GM23338 (cell line): ENCODE results near the gene PAMR1. TPM values are rescaled to one million over a fixed set of nuclear protein-coding genes. Genes with fewer than 3 reads are reported as not detected.

ENCODE experiments used
- ATAC-seq: fragments of 200-7000 bp; cut with Tn5 transposase; 3 replicates; pipeline ENCODE4 v1.9.1; 2020
- DNase-seq: peaks from one replicate; pipeline ENCODE4 v3.0.0-alpha.2; 2015; ENCODE audit warnings: low spot score
- H2AFZ ChIP-seq: fragments of 200-600 bp; sonication (generic); 2 replicates; pipeline ENCODE4 v1.8.0; 2016; ENCODE audit warnings: antibody characterized with exemption, mild to moderate bottlenecking, moderate library complexity
- H3F3A ChIP-seq: fragments of 200-600 bp; sonication (generic); replicated peaks from 2 replicates; pipeline ENCODE4 v1.8.0; 2017; ENCODE audit warnings: antibody characterized with exemption, mixed run types, low read depth
- H3K27ac ChIP-seq: fragments of 200-600 bp; sonication (generic); 2 replicates; pipeline ENCODE4 v1.6.1; 2016; ENCODE audit warnings: low read depth
- H3K27me3 ChIP-seq: fragments of 200-600 bp; sonication (generic); 2 replicates; pipeline ENCODE4 v1.8.0; 2016; ENCODE audit warnings: mild to moderate bottlenecking, mixed run types, moderate library complexity; ENCODE audit not compliant: insufficient read depth
- H3K36me3 ChIP-seq: fragments of 200-600 bp; sonication (generic); 2 replicates; pipeline ENCODE4 v1.8.0; 2016; ENCODE audit warnings: mild to moderate bottlenecking; ENCODE audit not compliant: insufficient read depth
- H3K4me1 ChIP-seq: fragments of 200-600 bp; sonication (generic); 2 replicates; pipeline ENCODE4 v1.8.0; 2016; ENCODE audit warnings: mild to moderate bottlenecking, moderate library complexity; ENCODE audit not compliant: insufficient read depth
- H3K4me2 ChIP-seq: fragments of 200-600 bp; sonication (generic); 2 replicates; pipeline ENCODE4 v1.7.1; 2017; ENCODE audit warnings: mixed run types
- H3K4me3 ChIP-seq: fragments of 200-600 bp; sonication (generic); 2 replicates; pipeline ENCODE4 v1.6.1; 2016; ENCODE audit warnings: mixed run types
- H3K79me2 ChIP-seq: fragments of 200-600 bp; sonication (generic); replicated peaks from 2 replicates; pipeline ENCODE4 v1.8.0; 2017; ENCODE audit warnings: mild to moderate bottlenecking; ENCODE audit not compliant: insufficient read depth
- H3K9me2 ChIP-seq: fragments of 200-600 bp; sonication (generic); 2 replicates; pipeline ENCODE4 v1.8.0; 2017; ENCODE audit not compliant: insufficient read depth
- H4K20me1 ChIP-seq: fragments of 200-600 bp; sonication (generic); replicated peaks from 2 replicates; pipeline ENCODE4 v1.8.0; 2017; ENCODE audit warnings: mild to moderate bottlenecking; ENCODE audit not compliant: insufficient read depth
- H3K27ac Mint-ChIP-seq: 2 replicates; pipeline ENCODE4 v1.8.0; 2020; ENCODE audit warnings: inconsistent platforms, mild to moderate bottlenecking, moderate library complexity, mixed read lengths
- H3K27me3 Mint-ChIP-seq: 3 replicates; pipeline ENCODE4 v1.8.0; 2022; ENCODE audit warnings: low read depth, mild to moderate bottlenecking, moderate library complexity, mixed read lengths, inconsistent platforms; ENCODE audit not compliant: insufficient read depth, poor library complexity
- H3K36me3 Mint-ChIP-seq: 3 replicates; pipeline ENCODE4 v1.8.0; 2021; ENCODE audit warnings: low read depth, mild to moderate bottlenecking, inconsistent platforms, moderate library complexity, mixed read lengths
- H3K4me1 Mint-ChIP-seq: 3 replicates; pipeline ENCODE4 v1.8.0; 2020; ENCODE audit warnings: mild to moderate bottlenecking, inconsistent platforms, mixed read lengths
- H3K4me3 Mint-ChIP-seq: 3 replicates; pipeline ENCODE4 v1.8.0; 2021; ENCODE audit warnings: moderate library complexity, mild to moderate bottlenecking, inconsistent platforms, mixed read lengths
- H3K9me3 Mint-ChIP-seq: 3 replicates; pipeline ENCODE4 v1.8.0; 2020; ENCODE audit warnings: moderate library complexity, mild to moderate bottlenecking, inconsistent platforms, mixed read lengths
- CREB1 ChIP-seq: fragments of 250-450 bp; sonication (Bioruptor Pico); IDR thresholded peaks from 2 replicates; pipeline ENCODE4 v1.5.0; 2020; ENCODE audit warnings: low read depth, mild to moderate bottlenecking, moderate library complexity
- CTCF ChIP-seq, 2 experiments: fragments of 200-600 bp in 1 of 2; sonication (generic) in 1 of 2; conservative IDR thresholded peaks; 2 replicates each; pipeline versions ENCODE4 v1.5.1 to v1.6.1; 2016 to 2017; ENCODE audit warnings: antibody characterized with exemption in 2 of 2, low read depth in 2 of 2, mild to moderate bottlenecking in 2 of 2, moderate library complexity in 1 of 2
- EZH2 ChIP-seq: fragments of 200-600 bp; sonication (generic); IDR thresholded peaks from one replicate; pipeline ENCODE4 v1.8.0; 2017; ENCODE audit warnings: antibody characterized with exemption, mild to moderate bottlenecking, low read depth; ENCODE audit not compliant: unreplicated experiment
- EZH2phosphoT487 ChIP-seq: fragments of 200-600 bp; sonication (generic); IDR thresholded peaks from one replicate; pipeline ENCODE4 v1.8.1; 2018; ENCODE audit warnings: antibody characterized with exemption; ENCODE audit not compliant: unreplicated experiment
- JUNB ChIP-seq: IDR thresholded peaks from one replicate; pipeline ENCODE4 v1.6.1; 2016; ENCODE audit warnings: antibody characterized with exemption; ENCODE audit not compliant: unreplicated experiment
- POLR2AphosphoS5 ChIP-seq: IDR thresholded peaks from 2 replicates; pipeline ENCODE4 v1.6.1; 2016; ENCODE audit warnings: antibody characterized with exemption, low read depth
- STAT1 ChIP-seq: IDR thresholded peaks from one replicate; pipeline ENCODE4 v1.6.1; 2016; ENCODE audit warnings: antibody characterized with exemption; ENCODE audit not compliant: unreplicated experiment
- ZNF114 ChIP-seq: fragments of 250-450 bp; sonication (Bioruptor Pico); IDR thresholded peaks from 2 replicates; pipeline ENCODE4 v1.5.0; 2020; ENCODE audit warnings: mild to moderate bottlenecking, moderate library complexity
- ZNF331 ChIP-seq: fragments of 250-450 bp; sonication (Bioruptor Pico); IDR thresholded peaks from 2 replicates; pipeline ENCODE4 v1.5.0; 2020; ENCODE audit warnings: low read depth, mild to moderate bottlenecking, moderate library complexity
- polyA plus RNA-seq: library from polyadenylated mRNA; unstranded; fragments of >200 nt; fragmentation: Nextera tagmentation; extraction: Ambion mirVana; gene quantifications from 2 replicates; pipeline ENCODE4 v1.2.1, GENCODE V29; 2016
- total RNA-seq: library from RNA; depleted of rRNA; stranded (reverse); fragments of >200 nt; shearing (Covaris generic); gene quantifications from 2 replicates; pipeline ENCODE4 v1.2.3, GENCODE V29; 2014
- TF ChIP-seq, protein P1 (sequence below): fragments of 250-450 bp; sonication (Bioruptor Pico); IDR thresholded peaks from 2 replicates; pipeline ENCODE4 v1.5.0; 2020; ENCODE audit warnings: mild to moderate bottlenecking, moderate library complexity

PAMR1 gene
- total and polyA plus RNA-seq, 2 experiments from 2014 or later: 1.6 to 3.1 TPM

DNA sequence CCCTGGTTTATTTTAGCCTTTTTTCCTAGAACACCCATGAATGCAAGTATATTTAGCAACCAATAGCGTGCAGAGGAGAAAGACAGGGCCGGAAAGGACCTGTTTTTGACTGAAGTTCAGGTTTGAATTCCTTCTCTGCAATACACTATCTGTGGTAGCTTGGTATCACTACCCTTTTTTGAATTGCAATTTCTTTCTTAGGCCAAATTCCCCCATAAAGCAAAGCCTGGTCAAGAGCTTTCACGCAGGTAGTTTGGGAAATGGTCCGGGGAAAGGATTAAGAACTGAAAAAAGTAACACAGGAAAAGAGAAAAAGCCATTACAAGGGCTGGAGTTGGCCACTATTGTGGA lies 38.8 kb upstream of the PAMR1 start (continued):
- TF ChIP-seq, protein P1, sequence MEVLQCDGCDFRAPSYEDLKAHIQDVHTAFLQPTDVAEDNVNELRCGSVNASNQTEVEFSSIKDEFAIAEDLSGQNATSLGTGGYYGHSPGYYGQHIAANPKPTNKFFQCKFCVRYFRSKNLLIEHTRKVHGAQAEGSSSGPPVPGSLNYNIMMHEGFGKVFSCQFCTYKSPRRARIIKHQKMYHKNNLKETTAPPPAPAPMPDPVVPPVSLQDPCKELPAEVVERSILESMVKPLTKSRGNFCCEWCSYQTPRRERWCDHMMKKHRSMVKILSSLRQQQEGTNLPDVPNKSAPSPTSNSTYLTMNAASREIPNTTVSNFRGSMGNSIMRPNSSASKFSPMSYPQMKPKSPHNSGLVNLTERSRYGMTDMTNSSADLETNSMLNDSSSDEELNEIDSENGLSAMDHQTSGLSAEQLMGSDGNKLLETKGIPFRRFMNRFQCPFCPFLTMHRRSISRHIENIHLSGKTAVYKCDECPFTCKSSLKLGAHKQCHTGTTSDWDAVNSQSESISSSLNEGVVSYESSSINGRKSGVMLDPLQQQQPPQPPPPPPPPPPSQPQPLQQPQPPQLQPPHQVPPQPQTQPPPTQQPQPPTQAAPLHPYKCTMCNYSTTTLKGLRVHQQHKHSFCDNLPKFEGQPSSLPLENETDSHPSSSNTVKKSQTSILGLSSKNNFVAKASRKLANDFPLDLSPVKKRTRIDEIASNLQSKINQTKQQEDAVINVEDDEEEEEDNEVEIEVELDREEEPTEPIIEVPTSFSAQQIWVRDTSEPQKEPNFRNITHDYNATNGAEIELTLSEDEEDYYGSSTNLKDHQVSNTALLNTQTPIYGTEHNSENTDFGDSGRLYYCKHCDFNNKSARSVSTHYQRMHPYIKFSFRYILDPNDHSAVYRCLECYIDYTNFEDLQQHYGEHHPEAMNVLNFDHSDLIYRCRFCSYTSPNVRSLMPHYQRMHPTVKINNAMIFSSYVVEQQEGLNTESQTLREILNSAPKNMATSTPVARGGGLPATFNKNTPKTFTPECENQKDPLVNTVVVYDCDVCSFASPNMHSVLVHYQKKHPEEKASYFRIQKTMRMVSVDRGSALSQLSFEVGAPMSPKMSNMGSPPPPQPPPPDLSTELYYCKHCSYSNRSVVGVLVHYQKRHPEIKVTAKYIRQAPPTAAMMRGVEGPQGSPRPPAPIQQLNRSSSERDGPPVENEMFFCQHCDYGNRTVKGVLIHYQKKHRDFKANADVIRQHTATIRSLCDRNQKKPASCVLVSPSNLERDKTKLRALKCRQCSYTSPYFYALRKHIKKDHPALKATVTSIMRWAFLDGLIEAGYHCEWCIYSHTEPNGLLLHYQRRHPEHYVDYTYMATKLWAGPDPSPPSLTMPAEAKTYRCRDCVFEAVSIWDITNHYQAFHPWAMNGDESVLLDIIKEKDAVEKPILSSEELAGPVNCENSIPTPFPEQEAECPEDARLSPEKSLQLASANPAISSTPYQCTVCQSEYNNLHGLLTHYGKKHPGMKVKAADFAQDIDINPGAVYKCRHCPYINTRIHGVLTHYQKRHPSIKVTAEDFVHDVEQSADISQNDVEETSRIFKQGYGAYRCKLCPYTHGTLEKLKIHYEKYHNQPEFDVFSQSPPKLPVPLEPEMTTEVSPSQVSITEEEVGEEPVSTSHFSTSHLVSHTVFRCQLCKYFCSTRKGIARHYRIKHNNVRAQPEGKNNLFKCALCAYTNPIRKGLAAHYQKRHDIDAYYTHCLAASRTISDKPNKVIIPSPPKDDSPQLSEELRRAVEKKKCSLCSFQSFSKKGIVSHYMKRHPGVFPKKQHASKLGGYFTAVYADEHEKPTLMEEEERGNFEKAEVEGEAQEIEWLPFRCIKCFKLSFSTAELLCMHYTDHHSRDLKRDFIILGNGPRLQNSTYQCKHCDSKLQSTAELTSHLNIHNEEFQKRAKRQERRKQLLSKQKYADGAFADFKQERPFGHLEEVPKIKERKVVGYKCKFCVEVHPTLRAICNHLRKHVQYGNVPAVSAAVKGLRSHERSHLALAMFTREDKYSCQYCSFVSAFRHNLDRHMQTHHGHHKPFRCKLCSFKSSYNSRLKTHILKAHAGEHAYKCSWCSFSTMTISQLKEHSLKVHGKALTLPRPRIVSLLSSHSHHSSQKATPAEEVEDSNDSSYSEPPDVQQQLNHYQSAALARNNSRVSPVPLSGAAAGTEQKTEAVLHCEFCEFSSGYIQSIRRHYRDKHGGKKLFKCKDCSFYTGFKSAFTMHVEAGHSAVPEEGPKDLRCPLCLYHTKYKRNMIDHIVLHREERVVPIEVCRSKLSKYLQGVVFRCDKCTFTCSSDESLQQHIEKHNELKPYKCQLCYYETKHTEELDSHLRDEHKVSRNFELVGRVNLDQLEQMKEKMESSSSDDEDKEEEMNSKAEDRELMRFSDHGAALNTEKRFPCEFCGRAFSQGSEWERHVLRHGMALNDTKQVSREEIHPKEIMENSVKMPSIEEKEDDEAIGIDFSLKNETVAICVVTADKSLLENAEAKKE (CRISPR knock-in tag): no peak
- TF ChIP-seq STAT1 (no peak), CREB1 (CRISPR knock-in tag) (no peak), EZH2 (no peak), EZH2phosphoT487 (no peak), ZNF331 (CRISPR knock-in tag) (no peak), ZNF114 (CRISPR knock-in tag) (no peak)

DNA sequence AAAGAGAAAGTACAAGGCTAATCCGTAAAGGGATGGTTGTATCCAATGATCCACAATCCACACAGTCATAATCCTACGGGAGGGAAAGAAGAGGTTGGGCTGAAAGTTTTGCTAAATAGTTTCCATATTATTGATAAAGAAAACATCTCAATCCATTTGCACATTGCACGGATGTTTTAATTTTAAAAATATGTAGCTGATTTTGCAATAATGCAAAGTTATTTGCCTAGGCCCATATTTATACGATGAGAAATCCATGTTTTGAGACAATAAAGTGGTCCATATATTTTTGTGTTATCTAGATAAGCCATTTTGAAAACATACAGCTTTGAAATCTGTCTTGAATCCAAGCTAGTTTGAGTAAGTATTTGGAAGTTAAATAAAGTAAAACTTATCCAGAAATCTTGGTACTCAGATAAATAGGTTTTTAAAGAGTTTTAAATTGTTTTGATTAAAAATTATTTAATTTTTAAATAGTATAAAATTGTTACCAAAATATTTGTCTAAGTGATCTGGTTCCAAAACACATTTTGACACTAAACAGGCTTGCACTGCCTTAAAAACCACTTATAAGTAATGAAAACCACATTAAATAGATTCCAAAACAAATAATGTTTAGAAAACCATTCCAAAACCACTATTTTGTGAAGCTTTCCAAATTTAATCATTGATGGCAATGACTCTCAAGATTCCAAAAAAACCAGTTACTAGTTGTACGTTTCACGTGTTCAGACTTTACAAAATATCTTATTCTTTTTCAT lies 38.2 kb upstream of the PAMR1 start:
- Histone ChIP-seq H3K79me2 (no peaks in the 10 kb centered on the region), H3F3A (no peaks in the 10 kb centered on the region), H3K4me1 (no peaks in the 10 kb centered on the region), H3K36me3 (no peaks in the 10 kb centered on the region), H3K9me2 (no peaks in the 10 kb centered on the region), H3K27me3 (no peaks in the 10 kb centered on the region), H2AFZ (no peak overlapping the region), H3K27ac (no peak overlapping the region), H3K4me3 (no peak overlapping the region), H4K20me1 (no peaks in the 10 kb centered on the region), H3K4me2 (no peak overlapping the region)
- Mint-ChIP-seq H3K9me3 (peaks cover 2% of the 10 kb centered on the region; the same call in 1 of the 3 replicates), H3K27ac (no peak overlapping the region), H3K36me3 (no peaks in the 10 kb centered on the region; the same call in 2 of the 3 replicates), H3K4me1 (no peaks in the 10 kb centered on the region; the same call in 2 of the 3 replicates), H3K27me3 (no peaks in the 10 kb centered on the region), H3K4me3 (no peak overlapping the region)
- DNase-seq: no peak
- no peak for ATAC-seq
- TF ChIP-seq CTCF (conservative IDR thresholded peaks at IDR 0.05; ENCODE audit: low read depth in 2 of 2) (no peak), EZH2phosphoT487 (no peak), POLR2AphosphoS5 (no peak), JUNB (no peak)
